A549 (cell line): ENCODE data around the gene POLR3A. TPM values are rescaled to one million over a fixed set of nuclear protein-coding genes. Genes with fewer than 3 reads are reported as not detected.

Experiments used
- ATAC-seq, 2 experiments: fragments of 200-7000 bp in 1 of 2; fragments of >200 bp in 1 of 2; cut with Nextera tagmentation in 1 of 2; cut with Tn5 transposase in 1 of 2; 3 replicates each; pipeline versions ENCODE4 v1.8.0 to v1.9.1; 2018 to 2020; ENCODE audit warnings: mild to moderate bottlenecking in 1 of 2, moderate library complexity in 1 of 2
- CTCF ChIA-PET: fragments of 300-600 bp; sonication (Branson Sonifier 250); formaldehyde crosslinking; extraction: SDS; loops from one replicate; lab custom pipeline; 2021; ENCODE audit warnings: antibody characterized with exemption, inconsistent platforms; lab: Yijun Ruan, JAX
- POLR2A ChIA-PET: fragments of 350-600 bp; formaldehyde crosslinking; extraction: SDS; loops from one replicate; lab custom pipeline; 2021; ENCODE audit warnings: antibody characterized with exemption, inconsistent platforms; lab: Yijun Ruan, JAX
- DNase-seq, 2 experiments: peaks; one replicate each; pipeline versions ENCODE4 v3.0.0 to v3.0.0-alpha.2; 2011 to 2016; ENCODE audit warnings: low read depth in 1 of 2, low spot score in 1 of 2
- FAIRE-seq: peaks from 2 replicates; lab custom pipeline; 2011; peaks lifted over from hg19 to GRCh38; lab: Jason Lieb, UNC
- H3K27ac ChIP-seq, 2 experiments: fragments of >200 bp; sonication (Bioruptor Twin); formaldehyde crosslinking; 3 replicates each; pipeline ENCODE4 v1.5.1; 2016 to 2017
- H3K4me1 ChIP-seq: fragments of >200 bp; sonication (Bioruptor Twin); formaldehyde crosslinking; 3 replicates; pipeline ENCODE4 v1.6.1; 2016
- H3K4me2 ChIP-seq: fragments of >200 bp; sonication (Bioruptor Twin); formaldehyde crosslinking; 3 replicates; pipeline ENCODE4 v1.6.1; 2016
- H3K4me3 ChIP-seq: fragments of >200 bp; sonication (Bioruptor Twin); formaldehyde crosslinking; 3 replicates; pipeline ENCODE4 v1.5.1; 2016
- H3K9me3 ChIP-seq: fragments of >200 bp; sonication (Bioruptor Twin); formaldehyde crosslinking; 3 replicates; pipeline ENCODE4 v1.6.1; 2016
- BHLHE40 ChIP-seq: IDR thresholded peaks from 2 replicates; pipeline ENCODE4 v1.6.1; 2012; ENCODE audit warnings: low read depth, low read length, inconsistent platforms
- CBX2 ChIP-seq: fragments of 200-600 bp; sonication (generic); IDR thresholded peaks from 2 replicates; pipeline ENCODE4 v1.6.1; 2016; ENCODE audit warnings: low read depth, mild to moderate bottlenecking, borderline replicate concordance
- CEBPB ChIP-seq, 2 experiments: fragments of >200 bp in 1 of 2; sonication (Bioruptor Twin) in 1 of 2; formaldehyde crosslinking in 1 of 2; IDR thresholded peaks; 2 replicates each; pipeline ENCODE4 v1.6.1; 2012 to 2016
- EP300 ChIP-seq, 2 experiments: fragments of >200 bp; sonication (Bioruptor Twin); formaldehyde crosslinking; IDR thresholded peaks; 2 replicates in 1 of 2; 3 replicates in 1 of 2; pipeline ENCODE4 v1.6.1; 2016 to 2017
- FOSB ChIP-seq: fragments of 250-450 bp; sonication (Bioruptor Pico); IDR thresholded peaks from 2 replicates; pipeline ENCODE4 v1.5.0; 2020; ENCODE audit warnings: mild to moderate bottlenecking, moderate library complexity
- HEYL ChIP-seq: fragments of 250-450 bp; sonication (Bioruptor Pico); IDR thresholded peaks from 2 replicates; pipeline ENCODE4 v1.8.0; 2021; ENCODE audit warnings: mild to moderate bottlenecking, moderate library complexity
- KDM5A ChIP-seq: fragments of 200-600 bp; sonication (generic); IDR thresholded peaks from 2 replicates; pipeline ENCODE4 v1.6.1; 2016; ENCODE audit warnings: antibody characterized with exemption, mild to moderate bottlenecking
- MAFK ChIP-seq: fragments of 450-650 bp; IDR thresholded peaks from 2 replicates; pipeline ENCODE4 v1.6.1; 2014; ENCODE audit not compliant: partially characterized antibody
- MYC ChIP-seq: IDR thresholded peaks from 2 replicates; pipeline ENCODE4 v1.6.1; 2012; ENCODE audit warnings: mild to moderate bottlenecking, inconsistent platforms, low read length, improper control_type of control experiment, borderline replicate concordance
- NFE2L2 ChIP-seq: fragments of 150-350 bp; conservative IDR thresholded peaks from 2 replicates; pipeline ENCODE4 v1.6.1; 2014; ENCODE audit warnings: low read length
- NR3C1 ChIP-seq: fragments of >200 bp; sonication (Bioruptor Twin); formaldehyde crosslinking; IDR thresholded peaks from 3 replicates; pipeline ENCODE4 v1.6.1; 2017
- RAD21 ChIP-seq, 2 experiments: fragments of >200 bp in 1 of 2; sonication (Bioruptor Twin) in 1 of 2; formaldehyde crosslinking in 1 of 2; IDR thresholded peaks in 1 of 2; conservative IDR thresholded peaks in 1 of 2; 2 replicates in 1 of 2; 3 replicates in 1 of 2; pipeline ENCODE4 v1.6.1; 2012 to 2018; ENCODE audit warnings: inconsistent platforms in 1 of 2
- RFX5 ChIP-seq: fragments of 450-650 bp; IDR thresholded peaks from 2 replicates; pipeline ENCODE4 v1.7.1; 2014; ENCODE audit warnings: antibody characterized with exemption, mild to moderate bottlenecking, moderate library complexity
- SMC3 ChIP-seq: fragments of >200 bp; sonication (Bioruptor Twin); formaldehyde crosslinking; IDR thresholded peaks from 3 replicates; pipeline ENCODE4 v1.6.1; 2018; ENCODE audit warnings: inconsistent platforms
- TFCP2L1 ChIP-seq: fragments of 250-450 bp; sonication (Bioruptor Pico); IDR thresholded peaks from 2 replicates; pipeline ENCODE4 v1.5.0; 2021; ENCODE audit warnings: mild to moderate bottlenecking
- ZC3H11A ChIP-seq: fragments of 450-650 bp; IDR thresholded peaks from 2 replicates; pipeline ENCODE4 v1.6.1; 2014; ENCODE audit warnings: antibody characterized with exemption, mild to moderate bottlenecking
- WGBS: methylation state at CpG from one replicate; pipeline ENCODE4 v1.1.6; 2017; ENCODE audit errors: missing lambda C conversion rate; 5-methylcytosine and 5-hydroxymethylcytosine counted together
- polyA plus RNA-seq, 4 experiments: library from polyadenylated mRNA; depleted of rRNA in 3 of 4; stranded (reverse); fragments of >200 nt; fragmentation: RNase III in 1 of 4; extraction: RNeasy Plus Mini Kit Qiagen cat#74134 plus additional on column Dnase treatment in 1 of 4; gene quantifications; 2 replicates in 3 of 4; 3 replicates in 1 of 4; pipeline ENCODE4 v1.2.3, GENCODE V29; 2011 to 2017
- TF ChIP-seq, protein P1 (sequence below): fragments of 450-650 bp; IDR thresholded peaks from 2 replicates; pipeline ENCODE4 v1.6.1; 2014; ENCODE audit warnings: antibody characterized with exemption
- TF ChIP-seq, protein P2 (sequence below): IDR thresholded peaks from 2 replicates; pipeline ENCODE4 v1.6.1; 2012
- TF ChIP-seq, protein P3 (sequence below): fragments of 250-450 bp; sonication (Bioruptor Pico); IDR thresholded peaks from 2 replicates; pipeline ENCODE4 v1.5.0; 2020; ENCODE audit warnings: low read depth, mild to moderate bottlenecking, moderate library complexity
- TF ChIP-seq, protein P4 (sequence below): IDR thresholded peaks from 2 replicates; pipeline ENCODE4 v1.6.1; 2012

Gene POLR3A
- polyA plus RNA-seq, 2 of the 4 experiments (the other 2 are of a cell fraction) = 10.9 to 17.7 TPM

DNA sequence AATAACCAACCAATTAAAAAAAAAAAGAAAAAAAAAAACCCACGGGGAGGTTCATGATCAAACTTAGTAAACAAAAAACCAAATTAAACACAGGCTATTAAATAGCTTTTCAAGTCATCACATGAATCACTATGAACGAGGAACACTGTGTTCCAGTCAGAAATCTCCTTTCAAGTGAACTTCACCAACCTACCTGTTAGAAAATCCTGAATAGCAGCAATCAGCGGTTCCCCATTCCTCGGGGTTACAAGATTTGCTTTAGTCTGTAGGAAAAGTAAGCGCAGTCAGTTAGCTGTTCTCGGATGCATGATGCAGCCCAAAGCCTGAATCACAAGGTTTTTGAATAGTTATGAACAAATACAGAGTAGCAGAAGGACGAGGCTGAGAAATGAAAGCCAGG lies 19.0 kb downstream of the POLR3A start:
- no peak overlapping the region for H3K4me2 ChIP-seq
- WGBS = 81% methylated on average over 7 of the region's 7 CpGs
- ATAC-seq = no peak
- TF ChIP-seq, protein P1, sequence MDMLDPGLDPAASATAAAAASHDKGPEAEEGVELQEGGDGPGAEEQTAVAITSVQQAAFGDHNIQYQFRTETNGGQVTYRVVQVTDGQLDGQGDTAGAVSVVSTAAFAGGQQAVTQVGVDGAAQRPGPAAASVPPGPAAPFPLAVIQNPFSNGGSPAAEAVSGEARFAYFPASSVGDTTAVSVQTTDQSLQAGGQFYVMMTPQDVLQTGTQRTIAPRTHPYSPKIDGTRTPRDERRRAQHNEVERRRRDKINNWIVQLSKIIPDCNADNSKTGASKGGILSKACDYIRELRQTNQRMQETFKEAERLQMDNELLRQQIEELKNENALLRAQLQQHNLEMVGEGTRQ = no peak
- TF ChIP-seq NR3C1 = no peak
- TF ChIP-seq EP300 (IDR thresholded peaks at IDR 0.05) = no peak
- TF ChIP-seq HEYL (CRISPR knock-in tag) = no peak
- no peak for TF ChIP-seq SMC3
- no peak for FAIRE-seq
- ChIA-PET CTCF (interaction anchor here (0.6 to 3.1 kb wide), 4 partner anchors 18 to 260 kb away, joined by 3 to 12 read pairs (median 4); partner anchors contain the start of gene POLR3A), POLR2A (interaction anchor here (0.6 kb wide), 1 partner anchor 8 kb away, joined by 3 read pairs; no protein-coding TSS in a partner anchor)
- H3K4me1 ChIP-seq = peaks cover 10% of the 10 kb centered on the region; the same call in 2 of the 3 replicates
- no peak overlapping the region for H3K27ac ChIP-seq
- DNase-seq = no peak
- no peak overlapping the region for H3K4me3 ChIP-seq
- no peaks in the 10 kb centered on the region for H3K9me3 ChIP-seq

DNA sequence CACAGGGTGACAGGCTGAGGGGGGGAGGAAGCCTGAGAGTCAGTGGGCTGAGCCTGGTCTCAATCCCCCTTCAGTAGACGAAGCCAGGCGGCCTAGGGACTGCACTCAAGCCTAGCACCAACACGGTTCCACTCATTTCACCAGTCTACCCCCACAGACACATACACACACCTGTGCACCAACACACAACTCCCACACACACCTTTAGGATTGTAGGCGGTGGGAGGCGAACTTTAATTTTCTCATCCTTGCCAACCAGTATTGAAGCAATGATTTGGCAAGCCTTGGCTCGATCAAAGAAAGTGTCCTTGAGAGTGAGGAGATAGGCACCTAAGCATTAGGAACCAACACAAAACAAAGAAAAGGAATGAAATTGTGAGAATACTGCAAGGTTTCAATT lies 19.7 kb downstream of the POLR3A start:
- no peak for FAIRE-seq
- Histone ChIP-seq H3K4me1 (peaks cover 10% of the 10 kb centered on the region; the same call in 2 of the 3 replicates), H3K9me3 (no peaks in the 10 kb centered on the region), H3K4me2 (no peak overlapping the region), H3K4me3 (no peak overlapping the region), H3K27ac (no peak overlapping the region)
- 95% methylated on average over 6 of the region's 6 CpGs for WGBS
- TF ChIP-seq BHLHE40 (no peak), NFE2L2 (no peak), CBX2 (no peak), SMC3 (no peak), FOSB (CRISPR knock-in tag) (no peak), TFCP2L1 (CRISPR knock-in tag) (no peak), KDM5A (no peak), EP300 (IDR thresholded peaks at IDR 0.05) (no peak), NR3C1 (no peak), RFX5 (no peak), MAFK (no peak), MYC (no peak), RAD21 (conservative IDR thresholded peaks at IDR 0.05 in 1 of 2, IDR thresholded peaks at IDR 0.05 in 1 of 2) (no peak), ZC3H11A (no peak)
- TF ChIP-seq, protein P2, sequence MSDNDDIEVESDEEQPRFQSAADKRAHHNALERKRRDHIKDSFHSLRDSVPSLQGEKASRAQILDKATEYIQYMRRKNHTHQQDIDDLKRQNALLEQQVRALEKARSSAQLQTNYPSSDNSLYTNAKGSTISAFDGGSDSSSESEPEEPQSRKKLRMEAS = no peak
- TF ChIP-seq, protein P3, sequence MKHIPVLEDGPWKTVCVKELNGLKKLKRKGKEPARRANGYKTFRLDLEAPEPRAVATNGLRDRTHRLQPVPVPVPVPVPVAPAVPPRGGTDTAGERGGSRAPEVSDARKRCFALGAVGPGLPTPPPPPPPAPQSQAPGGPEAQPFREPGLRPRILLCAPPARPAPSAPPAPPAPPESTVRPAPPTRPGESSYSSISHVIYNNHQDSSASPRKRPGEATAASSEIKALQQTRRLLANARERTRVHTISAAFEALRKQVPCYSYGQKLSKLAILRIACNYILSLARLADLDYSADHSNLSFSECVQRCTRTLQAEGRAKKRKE (CRISPR knock-in tag) = no peak
- TF ChIP-seq, protein P4, sequence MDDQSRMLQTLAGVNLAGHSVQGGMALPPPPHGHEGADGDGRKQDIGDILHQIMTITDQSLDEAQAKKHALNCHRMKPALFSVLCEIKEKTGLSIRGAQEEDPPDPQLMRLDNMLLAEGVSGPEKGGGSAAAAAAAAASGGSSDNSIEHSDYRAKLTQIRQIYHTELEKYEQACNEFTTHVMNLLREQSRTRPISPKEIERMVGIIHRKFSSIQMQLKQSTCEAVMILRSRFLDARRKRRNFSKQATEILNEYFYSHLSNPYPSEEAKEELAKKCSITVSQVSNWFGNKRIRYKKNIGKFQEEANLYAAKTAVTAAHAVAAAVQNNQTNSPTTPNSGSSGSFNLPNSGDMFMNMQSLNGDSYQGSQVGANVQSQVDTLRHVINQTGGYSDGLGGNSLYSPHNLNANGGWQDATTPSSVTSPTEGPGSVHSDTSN = no peak
- no peak for ATAC-seq
- ChIA-PET POLR2A (interaction anchor here (0.6 kb wide), 1 partner anchor 8 kb away, joined by 3 read pairs; no protein-coding TSS in a partner anchor), CTCF (interaction anchor here (0.6 to 3.1 kb wide), 2 partner anchors 19 to 260 kb away, joined by 4 to 12 read pairs; partner anchors contain the start of gene POLR3A)
- DNase-seq = no peak

DNA sequence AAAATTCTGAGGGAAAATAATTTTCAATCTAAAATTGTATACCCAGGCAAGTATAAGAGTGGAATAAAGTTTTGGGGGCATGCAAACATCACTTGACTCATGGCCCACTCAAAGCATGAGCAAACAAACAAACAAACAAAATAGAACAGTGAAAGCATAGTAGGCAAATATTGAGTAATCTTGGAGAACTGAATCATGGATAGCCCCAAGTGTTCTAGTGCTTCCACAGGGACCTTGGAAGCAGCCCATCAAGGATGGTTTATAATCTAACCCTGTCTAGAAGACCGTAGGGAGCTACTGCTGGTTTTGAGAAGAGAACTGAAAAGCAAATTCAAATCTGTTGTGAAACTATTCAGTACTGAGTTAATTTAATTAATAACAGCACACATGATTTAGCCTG lies 22.1 kb downstream of the POLR3A start:
- ATAC-seq = peak in 1 of 2 experiments; percentile 29; a peak in 1 of 6 replicates
- Histone ChIP-seq H3K4me1 (peaks cover 10% of the 10 kb centered on the region; the same call in 2 of the 3 replicates), H3K27ac (no peak overlapping the region), H3K4me3 (no peak overlapping the region), H3K4me2 (no peak overlapping the region), H3K9me3 (no peaks in the 10 kb centered on the region)
- WGBS = 44% methylated on average over 1 of the region's 1 CpG
- POLR2A ChIA-PET = no interaction called here
- CTCF ChIA-PET = interaction anchor here (1.0 kb wide), 1 partner anchor 160 kb away, joined by 4 read pairs; no protein-coding TSS in a partner anchor
- DNase-seq = no peak
- TF ChIP-seq TFCP2L1 (CRISPR knock-in tag) (no peak), CEBPB (IDR thresholded peaks at IDR 0.05) (peak in 1 of 2 experiments; percentile 38; a peak in 1 of 4 replicates)
- no peak for FAIRE-seq
